Testis (tissue), 2 donors: ENCODE data around the gene ARHGAP26.

Experiments used
- POLR2A ChIP-seq: fragments of 450-650 bp; IDR thresholded peaks from one replicate; pipeline ENCODE4 v1.6.1; 2017; ENCODE audit warnings: antibody characterized with exemption, mild to moderate bottlenecking, moderate library complexity
- TF ChIP-seq, protein P1 (sequence below), 3 experiments: fragments of 450-650 bp in 2 of 3; fragments of 200-600 bp in 1 of 3; sonication (generic) in 1 of 3; IDR thresholded peaks; one replicate each; pipeline ENCODE4 v1.5.1; 2016 to 2019; ENCODE audit warnings: antibody characterized with exemption in 3 of 3, mild to moderate bottlenecking in 2 of 3, moderate library complexity in 1 of 3

DNA sequence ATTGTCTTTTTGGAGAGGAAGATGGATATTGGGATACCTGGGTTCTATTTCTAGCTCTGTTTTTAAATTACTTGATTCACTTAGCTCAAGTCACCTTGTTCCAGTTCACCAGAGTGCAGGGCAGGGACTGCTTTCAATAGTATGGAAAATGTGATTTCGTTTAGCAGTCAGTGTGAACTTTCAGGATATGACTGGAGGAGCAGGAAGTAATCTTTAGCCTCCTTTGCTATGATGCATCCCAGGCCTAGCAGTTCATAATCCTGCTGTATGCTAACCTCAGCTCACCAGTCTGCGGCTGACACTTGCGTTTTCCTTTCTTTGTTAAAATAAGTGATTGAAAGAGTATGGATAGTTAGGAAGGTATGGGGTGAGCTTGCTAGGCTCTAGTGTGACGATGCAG is 169.7 kb downstream of the ARHGAP26 start:
- TF ChIP-seq, protein P1, sequence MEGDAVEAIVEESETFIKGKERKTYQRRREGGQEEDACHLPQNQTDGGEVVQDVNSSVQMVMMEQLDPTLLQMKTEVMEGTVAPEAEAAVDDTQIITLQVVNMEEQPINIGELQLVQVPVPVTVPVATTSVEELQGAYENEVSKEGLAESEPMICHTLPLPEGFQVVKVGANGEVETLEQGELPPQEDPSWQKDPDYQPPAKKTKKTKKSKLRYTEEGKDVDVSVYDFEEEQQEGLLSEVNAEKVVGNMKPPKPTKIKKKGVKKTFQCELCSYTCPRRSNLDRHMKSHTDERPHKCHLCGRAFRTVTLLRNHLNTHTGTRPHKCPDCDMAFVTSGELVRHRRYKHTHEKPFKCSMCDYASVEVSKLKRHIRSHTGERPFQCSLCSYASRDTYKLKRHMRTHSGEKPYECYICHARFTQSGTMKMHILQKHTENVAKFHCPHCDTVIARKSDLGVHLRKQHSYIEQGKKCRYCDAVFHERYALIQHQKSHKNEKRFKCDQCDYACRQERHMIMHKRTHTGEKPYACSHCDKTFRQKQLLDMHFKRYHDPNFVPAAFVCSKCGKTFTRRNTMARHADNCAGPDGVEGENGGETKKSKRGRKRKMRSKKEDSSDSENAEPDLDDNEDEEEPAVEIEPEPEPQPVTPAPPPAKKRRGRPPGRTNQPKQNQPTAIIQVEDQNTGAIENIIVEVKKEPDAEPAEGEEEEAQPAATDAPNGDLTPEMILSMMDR (IDR thresholded peaks at IDR 0.05) = no peak
- TF ChIP-seq POLR2A = no peak
